DND-41 (cell line): ENCODE data around the gene HOXD4.

ENCODE experiments used
- CTCF ChIP-seq: IDR thresholded peaks from 2 replicates; pipeline ENCODE4 v1.5.1; 2012; ENCODE audit warnings: borderline replicate concordance, low read length, moderate library complexity, mild to moderate bottlenecking; ENCODE audit not compliant: poor library complexity, severe bottlenecking; ENCODE audit errors: extremely low read depth
- EZH2 ChIP-seq: IDR thresholded peaks from 3 replicates; pipeline ENCODE4 v1.6.1; 2012; ENCODE audit warnings: borderline replicate concordance, low read depth, mild to moderate bottlenecking, moderate library complexity, low read length, inconsistent platforms; ENCODE audit not compliant: severe bottlenecking

GRCh38 chr2:176149939-176150583 is 1.3 kb upstream of the HOXD4 start:
- TF ChIP-seq CTCF (no peak), EZH2 (no peak)
